H1 (cell line): ENCODE measurements around the gene BSCL2. TPM values are rescaled to one million over a fixed set of nuclear protein-coding genes. Genes with fewer than 3 reads are reported as not detected.

Experiments used
- CHD7 ChIP-seq: fragments of 300-600 bp; sonication (generic); IDR thresholded peaks from 2 replicates; pipeline ENCODE4 v1.7.1; 2012; ENCODE audit warnings: low read length, moderate library complexity, mild to moderate bottlenecking, inconsistent platforms; ENCODE audit not compliant: insufficient replicate concordance
- FOSL1 ChIP-seq: IDR thresholded peaks from 2 replicates; pipeline ENCODE4 v1.6.1; 2011; ENCODE audit warnings: mild to moderate bottlenecking, low read depth, low read length, moderate library complexity; ENCODE audit not compliant: insufficient read depth
- SP1 ChIP-seq: IDR thresholded peaks from 2 replicates; pipeline ENCODE4 v1.6.1; 2011; ENCODE audit warnings: low read depth, low read length
- SUZ12 ChIP-seq: fragments of 200-600 bp; sonication (generic); IDR thresholded peaks from 2 replicates; pipeline ENCODE4 v1.6.1; 2012; ENCODE audit warnings: mild to moderate bottlenecking, inconsistent platforms, low read length, moderate library complexity, mixed read lengths
- TAF1 ChIP-seq: IDR thresholded peaks from 2 replicates; pipeline ENCODE4 v1.6.1; 2011; ENCODE audit warnings: mild to moderate bottlenecking, low read depth, low read length
- ZNF274 ChIP-seq: IDR thresholded peaks from 2 replicates; pipeline ENCODE4 v1.7.0; 2012; ENCODE audit warnings: low read length, borderline replicate concordance; ENCODE audit errors: extremely low read depth
- polyA plus RNA-seq, 7 experiments: library from polyadenylated mRNA; depleted of rRNA in 3 of 7; stranded (reverse) in 5 of 7; unstranded in 2 of 7; fragments of >200 nt in 5 of 7; fragments of 200-250 nt in 2 of 7; gene quantifications; 1 replicate in 5 of 7; 2 replicates in 1 of 7; 4 replicates in 1 of 7; pipeline versions ENCODE4 v1.2.1 to v1.2.3, GENCODE V29; 2011 to 2013; ENCODE audit warnings: missing spikeins in 2 of 7, mixed read lengths in 2 of 7
- total RNA-seq: library from RNA; stranded (reverse); fragmentation: NEBNext Ultra II Directional; extraction: Animal tissue kit (Norgen Biotek cat#: 25700); gene quantifications from 2 replicates; pipeline ENCODE4 v1.2.1, GENCODE V29; 2021

The BSCL2 gene
- total and polyA plus RNA-seq, 2 of the 8 experiments (the other 6 are each of a cell fraction or from before 2014, with no cell fraction given), result 59.5 to 264 TPM

DNA sequence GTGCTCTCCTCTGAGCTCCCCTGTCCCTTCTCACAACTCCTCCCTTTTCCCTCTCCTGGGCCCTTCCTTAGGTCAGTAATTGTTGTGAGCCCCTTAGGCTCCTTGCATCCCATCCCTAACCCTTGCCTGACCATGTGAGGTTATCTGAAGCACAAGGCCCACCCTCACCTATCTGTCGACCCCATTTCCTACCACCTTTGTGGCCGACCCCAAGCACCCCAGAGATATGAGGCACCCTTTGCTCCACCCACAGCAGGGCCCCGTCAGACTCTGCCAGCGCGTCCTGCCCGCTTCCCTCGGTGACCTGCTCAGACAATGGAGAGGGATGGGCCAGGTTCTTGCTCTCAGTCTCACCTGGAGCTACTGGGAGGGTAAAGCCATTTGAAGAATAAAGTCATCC lies 1.6 kb upstream of the BSCL2 start (continued):
- TF ChIP-seq CHD7 (no peak), SP1 (no peak), FOSL1 (no peak), SUZ12 (0 out of 2 replicates have a peak, but pooled peaks have one; percentile 13), TAF1 (no peak), ZNF274 (no peak)
